Measurements from ENCODE around the gene EPHA2. TPM values are rescaled to one million over a fixed set of nuclear protein-coding genes. Genes with fewer than 3 reads are reported as not detected.

EPHA2 gene
- total and polyA plus RNA-seq, 12 donors, result 7.8 to 25.1 (median 11.3) TPM

DNA sequence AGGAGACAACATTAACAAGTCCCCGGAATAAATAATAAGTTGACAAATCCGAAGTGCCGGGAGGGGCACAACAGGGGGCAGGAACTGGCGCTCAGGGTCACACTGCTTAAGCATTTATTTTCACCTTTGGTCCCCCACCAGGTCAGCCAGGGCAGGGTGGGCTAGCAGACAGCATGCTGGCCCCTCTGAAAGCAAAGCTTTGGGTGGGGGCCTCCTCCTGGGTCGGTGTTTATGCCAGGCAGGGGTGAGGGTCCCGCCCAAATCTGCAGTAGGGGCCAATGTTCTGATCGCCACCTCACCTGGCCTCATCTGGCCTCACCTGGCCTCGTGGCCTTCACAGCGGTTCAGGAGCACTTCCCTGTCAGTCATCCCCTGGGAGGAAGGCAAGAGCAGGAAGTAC is 74.2 kb downstream of the EPHA2 start:
- Histone ChIP-seq H3K4me1 (peaks cover 5 to 62% (median 22%) of the 10 kb centered on the region in 9 donors), H3K4me3 (no peak overlapping the region), H3K36me3 (no peaks in the 10 kb centered on the region), H3K27ac (peak overlapping the region in 4 of 10 donors; percentile 9 to 54 (median 35)), H3K9me3 (no peaks in the 10 kb centered on the region), H3K27me3 (no peaks in the 10 kb centered on the region)
- no peak for DNase-seq
- intact Hi-C loops (cut with DNase I), result loop anchor here in 9 of 10 donors (2.0 to 10.0 kb wide), 9 partner anchors 46 to 281 kb away; partner anchors contain the start of gene CPLANE2 (in 1 of the 9)
- TF ChIP-seq, protein P1, sequence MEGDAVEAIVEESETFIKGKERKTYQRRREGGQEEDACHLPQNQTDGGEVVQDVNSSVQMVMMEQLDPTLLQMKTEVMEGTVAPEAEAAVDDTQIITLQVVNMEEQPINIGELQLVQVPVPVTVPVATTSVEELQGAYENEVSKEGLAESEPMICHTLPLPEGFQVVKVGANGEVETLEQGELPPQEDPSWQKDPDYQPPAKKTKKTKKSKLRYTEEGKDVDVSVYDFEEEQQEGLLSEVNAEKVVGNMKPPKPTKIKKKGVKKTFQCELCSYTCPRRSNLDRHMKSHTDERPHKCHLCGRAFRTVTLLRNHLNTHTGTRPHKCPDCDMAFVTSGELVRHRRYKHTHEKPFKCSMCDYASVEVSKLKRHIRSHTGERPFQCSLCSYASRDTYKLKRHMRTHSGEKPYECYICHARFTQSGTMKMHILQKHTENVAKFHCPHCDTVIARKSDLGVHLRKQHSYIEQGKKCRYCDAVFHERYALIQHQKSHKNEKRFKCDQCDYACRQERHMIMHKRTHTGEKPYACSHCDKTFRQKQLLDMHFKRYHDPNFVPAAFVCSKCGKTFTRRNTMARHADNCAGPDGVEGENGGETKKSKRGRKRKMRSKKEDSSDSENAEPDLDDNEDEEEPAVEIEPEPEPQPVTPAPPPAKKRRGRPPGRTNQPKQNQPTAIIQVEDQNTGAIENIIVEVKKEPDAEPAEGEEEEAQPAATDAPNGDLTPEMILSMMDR (IDR thresholded peaks at IDR 0.05), result no peak
- 76 to 77% methylated on average over 9 of the region's 9 CpGs for WGBS, 2 donors
- ATAC-seq, result no peak

DNA sequence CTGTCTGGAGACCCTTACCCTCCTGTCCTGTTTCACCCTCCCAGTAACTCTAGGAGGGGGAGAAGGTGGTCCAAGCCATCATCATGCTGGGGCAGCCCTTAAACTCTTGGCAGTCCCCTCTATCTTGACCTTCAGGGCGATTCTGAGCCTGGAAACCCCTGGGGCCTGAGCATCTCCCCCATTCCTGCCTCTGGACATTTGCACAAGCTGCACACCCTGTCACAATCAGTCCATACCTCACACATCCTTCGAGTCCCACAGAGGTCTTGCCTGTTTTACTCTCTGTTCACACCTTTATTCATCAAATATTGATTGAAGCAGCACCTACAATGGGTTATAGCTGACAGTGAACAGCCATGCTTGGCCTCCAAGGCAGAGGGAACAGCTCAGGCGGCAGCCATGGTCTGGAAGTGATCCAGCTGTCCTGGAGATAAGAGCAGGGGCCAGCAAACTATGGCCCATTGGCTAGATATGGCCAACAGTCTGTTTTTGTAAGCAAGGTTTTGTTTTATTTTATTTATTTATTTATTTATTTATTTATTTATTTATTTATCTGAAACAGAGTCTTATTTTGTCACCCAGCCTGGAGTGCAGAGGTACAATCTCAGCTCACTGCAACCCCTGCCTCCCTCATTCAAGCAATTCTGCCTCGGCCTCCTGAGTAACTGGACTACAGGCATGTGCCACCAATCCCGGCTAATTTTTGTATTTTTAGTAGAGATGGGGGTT is 75.3 kb downstream of the EPHA2 start:
- 84% methylated on average over 5 of the region's 5 CpGs for WGBS, 2 donors
- Histone ChIP-seq H3K36me3 (no peaks in the 10 kb centered on the region), H3K27ac (no peak overlapping the region), H3K27me3 (no peaks in the 10 kb centered on the region), H3K4me3 (no peak overlapping the region), H3K9me3 (no peaks in the 10 kb centered on the region), H3K4me1 (peaks cover 5 to 69% (median 26%) of the 10 kb centered on the region in 9 donors)
- intact Hi-C loops (cut with DNase I), result loop anchor here in 7 of 10 donors (2.0 to 10.0 kb wide), 8 partner anchors 47 to 282 kb away; partner anchors contain the start of gene CPLANE2 (in 1 of the 7)
- ATAC-seq, result no peak
- TF ChIP-seq, protein P1 (IDR thresholded peaks at IDR 0.05), result no peak
- DNase-seq, result no peak

DNA sequence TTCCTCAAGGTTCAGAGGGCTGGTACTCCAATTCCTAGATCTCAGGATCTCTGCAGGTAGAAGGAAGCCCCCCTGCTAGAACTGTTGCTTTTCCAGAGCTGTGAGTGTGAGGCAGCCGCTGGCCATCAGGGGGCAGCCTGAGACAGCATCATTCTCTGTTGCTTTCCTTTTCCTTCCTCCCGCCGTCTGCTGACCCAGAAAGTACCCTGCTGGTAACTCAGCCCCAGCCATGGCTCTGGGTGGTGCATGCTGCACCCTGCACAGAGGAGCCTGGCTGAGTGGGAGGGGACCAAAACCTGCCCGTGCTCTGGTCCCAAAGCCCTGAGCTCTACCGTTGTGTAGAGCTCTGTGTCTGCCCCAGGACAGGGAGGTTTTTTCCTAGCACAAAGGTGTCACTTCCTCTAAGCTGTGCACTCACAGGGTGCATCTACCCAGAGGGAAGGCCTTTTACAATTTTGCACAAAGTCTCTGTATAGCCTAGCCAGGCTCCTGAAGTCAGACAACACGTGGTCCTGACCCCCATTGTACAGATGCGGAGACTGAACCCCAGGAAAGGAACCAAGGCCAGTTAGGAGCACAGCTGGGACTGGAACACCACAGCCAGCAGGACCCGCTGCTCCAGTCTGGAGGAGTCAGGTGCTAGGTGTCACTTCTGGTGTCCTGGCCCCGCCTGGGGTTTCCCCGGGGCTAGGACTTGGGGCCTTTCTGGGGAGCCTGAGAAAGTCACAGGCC is 76.8 kb downstream of the EPHA2 start:
- ATAC-seq (peak; percentile 40 to 82 (median 66)), DNase-seq (peak; percentile 76 to 79)
- intact Hi-C loops (cut with DNase I), result loop anchor here (1.0 to 10.0 kb wide), 9 partner anchors 108 to 288 kb away; partner anchors contain the start of gene SZRD1 (in 3 of the 10)
- WGBS, 2 donors, result 36 to 38% methylated on average over 10 of the region's 10 CpGs
- Histone ChIP-seq H3K9me3 (no peaks in the 10 kb centered on the region), H3K27me3 (peaks cover 0 to 10% (median 0%) of the 10 kb centered on the region in 7 donors), H3K27ac (peak overlapping the region in 4 of 10 donors; percentile 4 to 32 (median 10)), H3K4me3 (peak overlapping the region in 2 of 10 donors; percentile 15 to 29), H3K4me1 (peaks cover 2 to 68% (median 31%) of the 10 kb centered on the region in 9 donors), H3K36me3 (no peaks in the 10 kb centered on the region)
- TF ChIP-seq, protein P1 (IDR thresholded peaks at IDR 0.05), result peak; percentile 83 to 93 (median 89)

Data from heart right ventricle (tissue), 16 donors.